Thyroid gland (tissue), 4 donors: ENCODE results near the gene INO80C.

Experiments used
- CTCF ChIP-seq, 6 experiments: fragments of 200-600 bp in 3 of 6; fragments of 450-650 bp in 3 of 6; sonication (generic) in 3 of 6; IDR thresholded peaks; one replicate each; pipeline ENCODE4 v1.5.1; 2016 to 2019; ENCODE audit warnings: antibody characterized with exemption in 6 of 6, mild to moderate bottlenecking in 2 of 6, inconsistent platforms in 1 of 6, moderate library complexity in 1 of 6
- POLR2A ChIP-seq, 2 donors: fragments of 450-650 bp; IDR thresholded peaks; one replicate each; pipeline ENCODE4 v1.6.1; 2017; ENCODE audit warnings: antibody characterized with exemption in 2 of 2, mild to moderate bottlenecking in 2 of 2, moderate library complexity in 1 of 2

- TF ChIP-seq CTCF (IDR thresholded peaks at IDR 0.05), result no peak
- TF ChIP-seq POLR2A (IDR thresholded peaks at IDR 0.05), result no peak
These were observed 37.8 kb downstream of the INO80C start for GRCh38 chr18:35459997-35460396.
